Measurements from ENCODE around the gene POM121L2. TPM values are rescaled to one million over a fixed set of nuclear protein-coding genes. Genes with fewer than 3 reads are reported as not detected.
A peak's percentile ranks its signal among the peaks of the same experiment; 100 is the strongest.

The POM121L2 gene
- total and polyA plus RNA-seq, 9 of the 15 experiments (the other 6 are each of a cell fraction or from before 2014, with no cell fraction given), result 0.23 to 0.45 TPM; not detected in 7

GRCh38 chr6:27297857-27298730 is 14.0 kb downstream of the POM121L2 start (continued):
- TF ChIP-seq ZNF217 (CRISPR knock-in tag; IDR thresholded peaks at IDR 0.05), result no peak
- no peak for TF ChIP-seq ZBTB12 (CRISPR knock-in tag; IDR thresholded peaks at IDR 0.05)
- TF ChIP-seq ASH1L (IDR thresholded peaks at IDR 0.05; ENCODE audit: borderline replicate concordance, low read depth, partially characterized antibody), result no peak
- TF ChIP-seq CEBPG (CRISPR knock-in tag; IDR thresholded peaks at IDR 0.05), result peak; percentile 76
- peak; percentile 75 to 77 for TF ChIP-seq CEBPG (tag; conservative IDR thresholded peaks at IDR 0.05 in 1 of 2, IDR thresholded peaks at IDR 0.05 in 1 of 2)
- TF ChIP-seq ETS2 (tag; IDR thresholded peaks at IDR 0.05; ENCODE audit: borderline replicate concordance, poor library complexity, severe bottlenecking), result no peak
- no peak for TF ChIP-seq SREBF2 (CRISPR knock-in tag; IDR thresholded peaks at IDR 0.05)
- TF ChIP-seq ZBTB26 (CRISPR knock-in tag; IDR thresholded peaks at IDR 0.05), result 0 out of 2 replicates have a peak, but pooled peaks have one; percentile 35
- peak; percentile 77 for TF ChIP-seq DMBX1 (CRISPR knock-in tag; IDR thresholded peaks at IDR 0.05; ENCODE audit: borderline replicate concordance)
- TF ChIP-seq ZC3H11A (IDR thresholded peaks at IDR 0.05; ENCODE audit: low read depth, low read length), result no peak
- no peak for TF ChIP-seq NFXL1 (CRISPR knock-in tag; IDR thresholded peaks at IDR 0.05)
- TF ChIP-seq E2F6 (IDR thresholded peaks at IDR 0.05; ENCODE audit: borderline replicate concordance in 1 of 2, extremely low read depth in 1 of 2, insufficient read depth in 1 of 2, insufficient read length in 1 of 2, low read depth in 1 of 2, low read length in 1 of 2, poor library complexity in 1 of 2, severe bottlenecking in 1 of 2), result peak; percentile 81 to 89
- TF ChIP-seq ZNF717 (CRISPR knock-in tag; IDR thresholded peaks at IDR 0.05), result no peak
- TF ChIP-seq NCOR1 (IDR thresholded peaks at IDR 0.05), result peak; percentile 2; the same call in 1 of the 2 replicates
- TF ChIP-seq CBX5 (IDR thresholded peaks at IDR 0.05; ENCODE audit: borderline replicate concordance, low read depth), result no peak
- TF ChIP-seq EGR1 (conservative IDR thresholded peaks at IDR 0.05), result peak; percentile 21
- TF ChIP-seq ARID3B (CRISPR knock-in tag; IDR thresholded peaks at IDR 0.05; ENCODE audit: borderline replicate concordance), result no peak
- no peak for TF ChIP-seq ZNF699 (CRISPR knock-in tag; IDR thresholded peaks at IDR 0.05; ENCODE audit: insufficient replicate concordance)
- no peak for TF ChIP-seq HNRNPK (IDR thresholded peaks at IDR 0.05; ENCODE audit: low read depth, low read length, poor library complexity, severe bottlenecking)
- TF ChIP-seq U2AF1 (optimal IDR thresholded peaks at IDR 0.05; ENCODE audit: low read depth, low read length), result no peak
- no peak for TF ChIP-seq ARID1B (IDR thresholded peaks at IDR 0.05)
- TF ChIP-seq NCOA4 (IDR thresholded peaks at IDR 0.05; ENCODE audit: partially characterized antibody), result no peak
- TF ChIP-seq HOXB6 (CRISPR knock-in tag; IDR thresholded peaks at IDR 0.05; ENCODE audit: borderline replicate concordance), result no peak
